Muscle of arm (tissue), 14 donors: Measurements from ENCODE around the gene DPP8. TPM values are rescaled to one million over a fixed set of nuclear protein-coding genes. Genes with fewer than 3 reads are reported as not detected.
"Not testable (repeated sequence)": the region's sequence is repeated elsewhere in the genome, so short reads cannot be mapped to it uniquely, and the experiment has no call there.

Experiments used
- DNase-seq: peaks from one replicate; pipeline ENCODE4 v3.0.0-alpha.2; 2013
- long read RNA-seq, 11 donors: transcript quantifications; one replicate each; lab custom pipeline, GENCODE V29; 2026
- polyA plus RNA-seq, 12 donors: library from polyadenylated mRNA; unstranded; fragments of 120-200 nt; gene quantifications; one replicate each; pipeline ENCODE4 v1.2.1, GENCODE V29; 2013; ENCODE audit not compliant: insufficient read length in 12 of 12

The DPP8 gene
- 10 to 100 TPM in 11 of 12 donors, not detected in 1; 19.7 to 30.8 (median 23.5) TPM for polyA plus RNA-seq
- long read RNA-seq, donor 1, partial matches to known transcripts: 0 of 2 reads
- long read RNA-seq, donor 1, other reads (novel, unspliced or antisense): 0 of 2 reads
- long read RNA-seq, donor 2, partial matches to known transcripts: 8 of 11 reads
- long read RNA-seq, donor 2, other reads (novel, unspliced or antisense): 0 of 11 reads
- long read RNA-seq, donor 3, partial matches to known transcripts: 0 of 1 reads
- long read RNA-seq, donor 3, other reads (novel, unspliced or antisense): 0 of 1 reads
- long read RNA-seq, donor 4: 0 reads
- long read RNA-seq, donor 5, partial matches to known transcripts: 13 of 14 reads
- long read RNA-seq, donor 5, other reads (novel, unspliced or antisense): 0 of 14 reads
- long read RNA-seq, donor 6, partial matches to known transcripts: 0 of 2 reads
- long read RNA-seq, donor 6, other reads (novel, unspliced or antisense): 0 of 2 reads
- long read RNA-seq, donor 7: 0 reads
- long read RNA-seq, donor 8, partial matches to known transcripts: 7 of 8 reads
- long read RNA-seq, donor 8, other reads (novel, unspliced or antisense): 0 of 8 reads
- long read RNA-seq, donor 9, partial matches to known transcripts: 0 of 1 reads
- long read RNA-seq, donor 9, other reads (novel, unspliced or antisense): 0 of 1 reads
- long read RNA-seq, donor 10: 0 reads
- long read RNA-seq, donor 11, partial matches to known transcripts: 10 of 11 reads
- long read RNA-seq, donor 11, other reads (novel, unspliced or antisense): 0 of 11 reads

DNA sequence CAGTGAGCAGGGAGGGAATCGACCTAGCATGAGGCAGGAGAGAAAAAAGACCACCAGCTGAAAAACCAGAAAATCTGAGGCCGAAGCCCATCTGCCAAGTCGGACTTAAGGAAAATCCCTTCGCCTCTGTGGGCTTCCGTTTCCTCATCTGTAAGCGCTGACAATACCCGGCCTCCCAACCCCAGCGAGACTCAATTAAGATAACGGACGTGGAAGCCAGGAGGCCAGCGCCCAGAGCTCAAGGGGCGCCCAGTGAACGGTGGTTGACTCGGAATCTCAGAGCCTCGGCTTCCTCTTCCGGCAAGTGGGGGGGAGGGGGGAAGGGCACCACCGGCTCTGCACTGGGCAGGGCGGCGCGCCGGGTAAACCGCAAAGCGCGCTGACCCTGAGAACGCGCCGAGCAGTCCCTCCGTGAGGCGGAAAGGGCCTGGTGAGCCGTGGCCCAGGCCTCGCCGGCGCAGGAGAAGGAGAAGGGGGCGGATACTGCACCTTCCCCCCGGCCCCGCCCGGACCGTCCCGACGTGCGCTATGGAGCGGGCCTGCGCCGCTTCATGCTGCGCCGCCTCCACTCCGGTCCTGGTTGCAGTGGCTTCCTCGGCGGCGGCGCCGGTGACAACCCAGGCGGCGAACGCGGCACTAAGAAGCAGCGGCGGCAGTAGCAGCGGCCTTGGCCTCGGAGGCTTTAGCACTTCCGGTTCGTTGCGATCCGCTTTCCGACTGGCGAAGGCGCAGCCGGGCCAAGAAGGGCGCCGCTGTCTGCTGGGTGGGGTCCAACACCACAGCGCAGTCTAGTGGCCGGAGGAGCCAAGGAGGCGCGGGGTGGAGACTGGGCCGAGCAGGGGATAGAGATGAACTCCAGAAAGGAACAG is at the start of gene DPP8:
Gene DPP8 (minus strand): TSS at position 693 of the 869 bp plus-strand sequence. CDS start 5,136 bp downstream, outside the sequence.
- peak; percentile 96 for DNase-seq

DNA sequence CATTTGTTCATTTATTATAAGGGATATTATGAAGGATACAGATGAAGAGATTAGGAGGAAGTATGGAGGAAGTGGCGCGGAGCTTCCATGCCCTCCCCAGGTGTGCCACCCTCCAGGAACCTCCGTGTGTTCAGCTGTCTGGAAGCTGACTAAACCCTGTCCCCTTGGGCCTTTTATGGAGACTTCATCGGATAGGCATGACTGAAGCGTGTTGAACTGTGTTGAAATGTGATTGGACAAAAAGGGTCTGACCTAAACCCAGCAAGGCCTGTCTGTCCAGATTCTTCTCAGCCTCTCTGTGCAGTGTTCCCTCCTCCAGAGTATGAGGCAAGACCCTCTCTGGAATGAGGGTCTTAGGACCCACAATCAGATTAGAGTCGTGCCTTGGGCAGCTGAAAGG is 44.4 kb upstream of the DPP8 start:
- no peak for DNase-seq

DNA sequence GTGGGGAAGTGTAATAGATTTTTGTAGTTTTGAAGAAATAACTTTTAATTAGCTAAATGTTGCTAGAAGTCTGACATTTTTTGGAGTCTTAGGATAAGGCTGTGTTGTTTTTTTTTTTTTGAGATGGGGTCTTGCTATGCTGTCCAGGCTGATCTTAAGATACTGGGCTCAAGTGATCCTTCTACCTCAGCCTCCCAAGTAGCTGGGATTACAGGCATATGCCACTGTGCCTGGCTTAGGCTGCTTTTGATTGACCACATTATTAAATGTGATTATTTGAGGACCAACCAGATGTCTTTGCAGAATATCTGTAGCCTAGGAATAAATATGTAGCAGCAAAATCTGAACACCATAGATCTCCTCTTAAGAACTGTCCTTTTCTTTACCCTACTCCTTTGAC is 42.5 kb upstream of the DPP8 start:
- DNase-seq: no peak

DNA sequence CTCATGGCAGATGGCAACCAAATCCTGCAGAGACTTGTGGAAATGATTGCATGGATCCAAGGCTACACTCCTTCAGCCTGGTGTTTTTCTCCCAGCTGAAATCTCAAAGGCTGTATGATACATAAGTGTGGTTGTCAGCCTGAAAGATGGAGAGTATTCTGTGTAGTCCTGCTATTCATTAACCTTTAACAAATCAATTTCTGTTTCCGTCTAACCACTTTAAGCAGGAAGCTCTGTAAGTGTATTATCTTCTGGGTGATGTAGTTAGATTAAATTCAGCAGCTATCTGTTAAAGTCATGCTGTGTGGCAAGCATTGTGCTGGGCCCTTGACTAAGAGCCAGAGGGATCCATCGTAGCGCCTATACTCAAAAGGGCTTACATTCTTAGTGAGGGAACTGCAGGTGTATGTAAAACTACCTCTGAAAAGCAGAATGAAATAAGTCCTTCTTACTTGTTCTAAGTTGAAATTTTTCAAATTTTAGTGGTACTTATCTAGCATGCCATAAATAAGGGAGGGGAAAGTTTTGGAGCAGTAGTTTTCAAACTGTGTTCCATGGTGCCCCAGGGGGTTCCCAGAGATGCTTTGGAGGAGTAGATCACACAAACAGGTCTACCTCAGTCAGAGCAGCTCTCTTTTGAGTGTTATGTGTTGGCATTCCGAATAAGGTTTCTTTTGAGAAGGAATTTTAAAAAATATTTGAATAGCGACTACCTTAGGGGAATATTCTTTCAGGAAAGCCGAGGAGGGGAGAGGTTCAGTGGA is 41.7 kb upstream of the DPP8 start:
- DNase-seq: no peak

DNA sequence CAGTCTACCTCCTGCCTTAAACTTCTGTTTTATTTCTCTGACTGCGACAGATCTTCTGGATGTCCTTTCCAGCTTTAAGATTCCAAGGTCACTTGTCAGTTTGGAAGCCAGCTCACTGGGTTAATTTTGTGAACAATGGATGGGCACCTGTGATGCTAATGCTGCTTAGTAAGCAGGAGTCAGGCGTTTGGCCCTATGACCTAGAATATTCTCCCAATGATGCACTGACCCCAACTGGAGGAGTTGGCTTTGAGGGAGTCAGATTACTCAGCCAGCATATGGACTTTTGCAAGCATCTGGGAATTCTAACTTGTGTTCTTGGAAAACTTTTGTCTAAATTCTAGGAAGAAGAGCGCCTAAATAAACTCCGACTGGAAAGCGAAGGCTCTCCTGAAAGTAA is 40.8 kb upstream of the DPP8 start:
- no peak for DNase-seq

DNA sequence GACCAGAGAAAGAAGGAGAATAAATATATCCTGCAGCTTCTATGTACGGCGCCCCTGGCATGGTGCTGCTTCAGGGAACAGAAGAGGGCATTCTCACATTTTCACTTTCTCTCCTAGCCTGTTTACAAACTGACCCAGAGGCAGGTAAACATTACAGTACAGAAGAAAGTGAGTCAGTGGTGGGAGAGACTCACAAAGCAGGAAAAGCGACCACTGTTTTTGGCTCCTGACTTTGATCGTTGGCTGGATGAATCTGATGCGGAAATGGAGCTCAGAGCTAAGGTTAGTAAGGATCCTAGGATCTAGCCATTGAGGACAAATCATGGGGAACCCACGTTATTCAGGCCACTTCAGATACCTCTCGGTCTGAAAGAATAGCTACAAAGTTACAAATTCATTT is 39.1 kb upstream of the DPP8 start:
- no peak for DNase-seq

DNA sequence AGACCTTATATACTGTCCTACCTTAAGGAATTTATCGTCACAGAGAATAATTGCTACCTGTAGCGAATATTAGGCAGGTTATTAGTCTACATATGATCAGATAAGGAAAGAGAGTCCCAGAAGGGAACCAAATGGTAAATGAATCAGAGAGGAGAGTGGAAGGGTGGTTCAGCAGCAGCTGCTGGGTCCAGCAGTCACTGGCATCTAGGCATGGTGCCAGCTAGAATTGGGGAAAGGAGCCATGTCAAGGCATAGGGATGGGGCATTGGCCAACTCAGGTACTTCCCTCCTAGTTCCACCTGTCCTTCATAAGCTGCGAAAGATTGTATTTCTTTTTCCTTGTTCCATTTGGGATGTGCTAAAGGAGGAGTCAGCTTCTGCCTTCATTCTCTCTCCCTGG is 36.2 kb upstream of the DPP8 start:
- DNase-seq: no peak

DNA sequence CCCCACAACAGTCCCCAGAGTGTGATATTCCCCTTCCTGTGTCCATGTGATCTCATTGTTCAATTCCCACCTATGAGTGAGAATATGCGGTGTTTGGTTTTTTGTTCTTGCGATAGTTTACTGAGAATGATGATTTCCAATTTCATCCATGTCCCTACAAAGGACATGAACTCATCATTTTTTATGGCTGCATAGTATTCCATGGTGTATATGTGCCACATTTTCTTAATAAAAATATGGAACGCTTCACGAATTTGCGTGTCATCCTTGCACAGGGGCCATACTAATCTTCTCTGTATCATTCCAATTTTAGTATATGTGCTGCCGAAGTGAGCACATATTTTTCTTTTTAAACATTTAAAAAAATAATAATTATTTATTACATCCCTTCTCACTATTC is 35.4 kb upstream of the DPP8 start:
- not testable (repeated sequence) for DNase-seq

DNA sequence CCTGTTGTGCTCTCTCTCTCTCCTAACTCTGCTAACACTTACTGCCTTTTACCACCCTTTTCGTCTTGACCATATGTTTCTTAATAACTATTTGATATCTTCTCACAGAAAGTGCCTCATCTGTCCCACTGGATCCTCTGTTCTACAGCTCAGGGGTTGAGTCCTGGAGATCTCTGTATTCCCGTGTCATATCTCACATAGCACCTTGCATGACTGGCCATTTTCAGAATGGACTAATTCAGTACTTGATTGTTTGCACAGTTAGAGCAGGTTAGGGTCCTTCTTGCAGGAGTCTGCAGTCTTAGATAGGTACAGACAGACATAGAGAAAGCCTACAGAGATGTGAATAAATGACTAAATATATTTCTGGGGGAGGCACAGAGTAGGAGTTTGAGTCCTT is 33.7 kb upstream of the DPP8 start:
- no peak for DNase-seq

DNA sequence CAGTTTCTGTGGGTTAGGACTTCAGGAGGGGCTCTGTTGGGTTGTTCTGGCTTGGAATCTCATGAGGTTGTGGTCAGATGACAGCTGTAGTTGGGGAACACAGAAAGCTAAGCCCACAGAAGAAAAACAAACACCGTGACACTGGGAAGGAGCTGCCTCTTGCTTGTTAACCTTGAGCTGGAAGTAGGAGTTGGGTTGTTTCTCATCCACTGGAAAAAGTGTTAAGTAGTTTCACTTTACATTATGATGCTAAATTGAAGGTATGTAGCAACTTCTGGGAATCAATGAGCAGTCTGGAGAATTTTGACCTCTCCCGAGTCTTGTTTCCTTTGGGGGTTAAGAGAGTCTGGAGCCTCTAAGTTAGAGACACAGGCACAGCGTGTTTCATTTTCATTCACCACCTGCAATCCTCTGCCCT is 33.2 kb upstream of the DPP8 start:
- DNase-seq: no peak

DNA sequence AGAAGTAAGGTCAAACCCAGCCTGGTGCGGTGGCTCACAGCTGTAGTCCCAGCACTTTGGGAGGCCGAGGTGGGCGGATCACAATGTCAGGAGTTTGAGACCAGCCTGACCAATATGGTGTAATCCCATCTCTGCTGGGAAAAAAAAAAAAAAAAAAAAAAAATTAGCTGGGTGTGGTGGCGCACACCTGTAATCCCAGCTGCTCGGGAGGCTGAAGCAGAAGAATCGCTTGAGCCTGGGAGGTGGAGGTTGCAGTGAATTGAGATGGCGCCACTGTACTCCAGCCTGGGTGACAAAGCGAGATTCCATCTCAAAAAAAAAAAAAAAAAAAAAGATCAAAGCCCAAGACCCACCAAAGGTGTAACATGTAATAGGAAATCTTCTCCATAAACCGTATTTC is 31.8 kb upstream of the DPP8 start:
- not testable (repeated sequence) for DNase-seq

DNA sequence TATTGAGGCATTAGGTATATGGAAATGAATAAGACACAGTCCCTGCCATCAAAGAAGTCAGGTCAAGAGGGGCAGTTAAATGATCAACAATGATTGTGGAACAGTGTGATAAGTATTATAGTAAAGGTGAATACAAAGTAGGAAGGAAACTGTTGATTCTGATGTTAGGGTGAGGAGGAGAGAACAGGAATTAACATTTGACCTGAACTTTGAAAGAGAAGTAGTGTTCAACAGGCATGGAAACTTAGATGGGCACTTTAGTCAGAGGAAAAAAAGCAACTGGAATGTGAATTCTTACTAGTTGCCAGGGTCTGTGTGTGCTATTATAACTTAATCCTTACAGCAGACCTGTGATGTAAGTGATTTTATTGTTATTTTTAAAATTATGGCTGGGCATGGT is 30.4 kb upstream of the DPP8 start:
- no peak for DNase-seq

DNA sequence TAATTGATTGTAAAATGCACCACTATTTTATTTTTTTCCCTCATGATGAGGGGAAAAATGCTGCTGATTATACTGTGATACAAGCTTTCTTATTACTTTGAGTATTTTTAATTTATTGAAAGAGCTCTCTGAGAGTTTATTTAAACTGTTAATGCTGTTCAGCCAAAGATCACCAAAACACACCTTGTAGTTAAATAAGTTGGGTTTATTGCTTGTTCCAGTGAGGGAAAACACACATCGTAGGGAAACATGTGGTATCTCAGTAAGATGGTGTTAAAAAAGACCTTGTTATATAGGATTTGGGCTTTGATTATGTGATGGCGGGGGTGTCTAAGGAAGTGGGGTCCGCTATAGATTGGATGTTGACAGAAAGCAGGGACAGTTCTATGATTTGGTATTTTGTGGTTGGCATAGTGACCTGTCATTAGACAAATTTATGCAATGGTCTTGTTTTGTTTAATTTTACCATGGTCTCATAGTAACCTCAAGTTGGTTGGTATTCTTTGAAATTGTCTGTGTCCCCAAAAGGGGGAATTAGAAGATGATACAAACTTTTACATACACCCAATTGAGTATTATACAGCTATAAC is 23.8 kb upstream of the DPP8 start:
- no peak for DNase-seq

DNA sequence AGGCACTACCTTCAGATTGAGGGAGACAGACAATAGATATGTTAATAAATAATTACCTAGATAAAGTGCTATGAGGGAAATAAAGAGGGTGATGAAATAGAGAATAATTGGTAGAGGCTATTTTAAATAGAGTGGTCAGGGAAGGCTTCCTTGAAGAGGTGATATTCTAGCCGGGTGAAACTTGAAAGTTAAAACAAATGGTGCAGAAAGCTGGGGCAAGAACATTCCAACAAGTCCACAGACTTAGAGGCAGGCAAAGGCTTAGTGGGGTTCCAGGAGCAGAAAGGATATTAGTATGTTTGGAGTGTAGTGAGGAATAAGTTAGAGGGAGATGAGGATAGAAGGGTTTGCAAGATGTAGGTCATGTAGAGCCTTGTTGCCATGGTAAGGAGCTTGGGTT is 22.8 kb upstream of the DPP8 start:
- no peak for DNase-seq

DNA sequence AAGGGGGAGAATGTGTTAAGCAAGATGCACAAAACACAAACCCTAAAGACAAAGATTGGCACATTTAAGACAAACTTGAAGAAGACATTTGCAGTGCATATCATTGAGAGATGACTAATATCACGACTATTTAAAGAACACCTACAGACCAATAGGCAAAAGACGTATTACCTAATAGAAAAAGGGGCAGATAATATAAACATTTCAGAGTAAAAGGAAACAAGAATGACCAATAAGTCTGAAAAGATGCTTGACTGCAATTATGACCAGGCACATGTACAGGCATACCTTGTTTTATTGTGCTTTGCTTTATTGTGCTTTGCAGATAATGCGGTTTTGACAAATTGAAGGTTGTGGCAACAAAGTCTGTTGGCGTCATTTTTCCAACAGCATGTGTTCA is 17.7 kb upstream of the DPP8 start:
- DNase-seq: no peak

DNA sequence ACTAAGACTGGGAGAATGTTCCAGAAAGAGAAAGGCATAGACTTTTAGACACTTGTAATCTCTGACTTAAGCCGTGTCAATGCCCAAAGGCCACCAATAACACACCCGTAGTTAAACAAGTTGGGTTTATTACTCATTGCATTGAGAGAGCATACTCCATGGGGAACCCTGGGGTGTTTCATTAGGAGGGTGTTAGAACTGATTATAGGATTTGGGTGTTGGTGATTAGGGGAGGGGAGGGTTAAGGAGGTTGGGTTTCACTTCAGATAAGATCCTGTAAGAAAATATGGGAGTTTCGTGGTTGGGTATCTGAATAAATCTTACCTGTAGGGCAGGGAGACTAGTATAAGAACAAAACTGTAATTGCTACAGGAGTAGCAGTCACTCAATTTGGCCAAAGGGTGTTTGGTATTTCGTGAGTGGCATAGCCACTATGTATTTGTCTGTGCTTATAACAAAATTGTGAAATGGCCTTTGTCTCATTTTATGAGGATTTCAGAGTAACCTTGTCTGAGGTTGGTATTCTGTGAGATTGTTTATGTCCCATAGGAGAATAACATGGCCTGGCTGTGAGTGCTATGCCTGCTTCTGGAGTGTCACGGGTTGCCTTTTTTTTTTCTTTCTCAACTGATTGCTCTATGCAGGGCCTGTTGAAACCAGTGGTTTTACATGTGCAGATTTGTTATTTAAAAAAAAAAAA is 15.7 kb upstream of the DPP8 start:
- DNase-seq: no peak

DNA sequence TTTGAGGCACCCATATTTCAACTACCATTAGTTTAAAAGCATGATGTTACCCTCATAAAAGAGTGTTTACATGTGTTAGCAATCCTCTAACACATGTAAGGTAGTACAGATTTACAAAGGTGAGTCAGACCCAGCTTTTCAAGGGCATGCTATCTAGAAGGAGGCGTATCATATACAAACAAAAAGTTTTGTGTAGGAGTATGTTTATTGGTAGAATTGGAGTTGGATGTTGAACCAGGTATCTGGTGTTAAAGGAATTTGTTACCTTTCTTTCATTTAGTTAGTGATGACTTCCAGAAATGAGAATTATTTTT is 15.2 kb upstream of the DPP8 start:
- no peak for DNase-seq

DNA sequence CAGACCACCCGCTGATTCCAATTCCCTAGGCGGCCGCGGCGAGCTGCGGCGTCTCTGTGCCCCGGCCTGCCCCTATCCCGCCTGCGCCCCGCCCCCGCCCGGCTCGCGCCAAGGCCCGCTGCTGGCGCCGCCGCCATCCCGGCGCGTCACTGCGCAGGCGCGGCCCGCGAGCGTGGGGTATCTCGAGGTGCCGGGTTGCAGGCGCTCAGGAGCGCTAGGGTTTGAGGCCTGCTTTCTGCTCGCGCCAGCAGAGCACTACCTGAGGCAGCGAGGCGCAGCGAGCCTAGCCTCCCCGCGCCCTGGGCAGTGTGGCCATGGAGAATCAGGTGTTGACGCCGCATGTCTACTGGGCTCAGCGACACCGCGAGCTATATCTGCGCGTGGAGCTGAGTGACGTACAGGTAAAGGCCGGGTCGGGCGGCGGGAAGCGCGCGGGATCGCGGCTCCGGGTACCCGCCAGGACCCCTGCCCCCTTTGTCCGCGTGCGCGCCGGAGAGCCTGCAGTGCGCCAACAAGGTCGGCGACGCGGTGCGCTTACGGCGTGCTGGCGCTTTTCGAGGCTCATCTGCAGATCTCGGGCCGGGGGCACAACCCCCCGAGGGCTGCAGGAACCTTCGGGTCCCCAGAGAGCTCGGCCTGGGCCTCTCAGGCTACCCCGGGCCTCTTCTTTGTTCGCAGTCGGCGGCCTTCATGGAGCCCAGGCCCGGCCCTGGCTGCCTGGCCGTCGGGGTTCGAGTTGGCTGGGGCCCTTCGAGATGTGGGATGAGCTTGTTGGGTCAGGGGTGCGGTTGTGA is 13.0 kb upstream of the DPP8 start, which contains the start of gene HACD3:
Gene HACD3 (plus strand): TSS at position 146 of the 794 bp plus-strand sequence. CDS start 169 bp downstream, at position 315.
- DNase-seq: peak; percentile 81

DNA sequence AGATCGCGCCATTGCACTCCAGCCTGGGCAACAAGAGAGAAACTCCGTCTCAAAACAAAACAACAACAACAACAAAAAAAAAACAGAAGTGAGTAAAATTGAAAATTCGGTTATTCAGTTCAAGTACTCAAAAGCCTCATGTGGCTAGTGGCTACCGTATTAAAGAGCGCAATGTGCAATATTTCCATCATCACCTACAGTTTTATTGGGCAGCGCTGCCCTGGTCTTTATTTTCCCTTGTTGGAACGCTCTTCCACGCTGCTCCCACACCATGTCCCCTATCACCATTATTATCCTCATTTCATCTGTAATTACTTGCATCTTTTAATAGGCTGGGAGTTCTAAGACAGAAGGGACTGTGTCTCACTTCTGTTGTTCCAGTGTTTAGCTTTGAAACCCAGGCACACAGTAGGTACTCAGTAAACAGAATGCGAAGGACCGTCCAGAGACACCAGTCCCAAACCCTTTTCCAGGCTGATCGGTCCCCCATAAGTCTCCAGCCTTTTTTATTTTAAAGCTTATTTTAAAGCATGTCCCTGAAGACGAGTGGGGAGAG is 12.4 kb upstream of the DPP8 start:
- no peak for DNase-seq
